HG03565 (cell line): ENCODE data around the gene XYLT1.
"Not testable (repeated sequence)": the region's sequence is repeated elsewhere in the genome, so short reads cannot be mapped to it uniquely, and the experiment has no call there.

Experiments used
- ATAC-seq: cut with Tn5 transposase; IDR thresholded peaks from one replicate; pipeline ENCODE4 v1.9.1; 2021; ENCODE audit warnings: mild to moderate bottlenecking, moderate library complexity; ENCODE audit not compliant: unreplicated experiment

Gene XYLT1, protein sequence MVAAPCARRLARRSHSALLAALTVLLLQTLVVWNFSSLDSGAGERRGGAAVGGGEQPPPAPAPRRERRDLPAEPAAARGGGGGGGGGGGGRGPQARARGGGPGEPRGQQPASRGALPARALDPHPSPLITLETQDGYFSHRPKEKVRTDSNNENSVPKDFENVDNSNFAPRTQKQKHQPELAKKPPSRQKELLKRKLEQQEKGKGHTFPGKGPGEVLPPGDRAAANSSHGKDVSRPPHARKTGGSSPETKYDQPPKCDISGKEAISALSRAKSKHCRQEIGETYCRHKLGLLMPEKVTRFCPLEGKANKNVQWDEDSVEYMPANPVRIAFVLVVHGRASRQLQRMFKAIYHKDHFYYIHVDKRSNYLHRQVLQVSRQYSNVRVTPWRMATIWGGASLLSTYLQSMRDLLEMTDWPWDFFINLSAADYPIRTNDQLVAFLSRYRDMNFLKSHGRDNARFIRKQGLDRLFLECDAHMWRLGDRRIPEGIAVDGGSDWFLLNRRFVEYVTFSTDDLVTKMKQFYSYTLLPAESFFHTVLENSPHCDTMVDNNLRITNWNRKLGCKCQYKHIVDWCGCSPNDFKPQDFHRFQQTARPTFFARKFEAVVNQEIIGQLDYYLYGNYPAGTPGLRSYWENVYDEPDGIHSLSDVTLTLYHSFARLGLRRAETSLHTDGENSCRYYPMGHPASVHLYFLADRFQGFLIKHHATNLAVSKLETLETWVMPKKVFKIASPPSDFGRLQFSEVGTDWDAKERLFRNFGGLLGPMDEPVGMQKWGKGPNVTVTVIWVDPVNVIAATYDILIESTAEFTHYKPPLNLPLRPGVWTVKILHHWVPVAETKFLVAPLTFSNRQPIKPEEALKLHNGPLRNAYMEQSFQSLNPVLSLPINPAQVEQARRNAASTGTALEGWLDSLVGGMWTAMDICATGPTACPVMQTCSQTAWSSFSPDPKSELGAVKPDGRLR

GRCh38 chr16:17470908-17471718 is at the start of gene XYLT1:
XYLT1 (minus strand) TSS chr16:17470960; CDS start chr16:17470796, 164 bp downstream.
- no peak for ATAC-seq

DNA sequence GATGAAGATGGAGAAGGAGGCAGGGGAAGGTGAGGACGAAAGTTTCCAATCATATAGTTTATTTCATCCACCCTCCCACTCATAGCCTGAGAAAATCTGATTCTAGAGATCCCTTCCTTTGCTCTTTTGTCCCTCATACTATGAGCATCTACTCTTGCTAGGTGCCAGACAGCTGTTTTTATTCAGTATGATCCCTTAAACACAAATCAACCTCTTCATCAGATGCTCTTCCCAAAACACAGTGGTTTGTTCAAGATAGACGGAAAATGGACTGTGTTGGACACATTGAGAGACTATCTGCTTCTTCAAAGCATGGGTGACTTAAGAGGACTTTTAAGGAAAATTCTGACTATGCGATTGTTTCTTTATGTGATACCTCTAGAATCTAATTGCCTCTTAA is 49.4 kb upstream of the XYLT1 start:
- ATAC-seq = no peak

- no peak for ATAC-seq
These were observed 48.6 kb upstream of the XYLT1 start for GRCh38 chr16:17519101-17519955.

- no peak for ATAC-seq
These were observed 47.7 kb upstream of the XYLT1 start for GRCh38 chr16:17518441-17518840.

DNA sequence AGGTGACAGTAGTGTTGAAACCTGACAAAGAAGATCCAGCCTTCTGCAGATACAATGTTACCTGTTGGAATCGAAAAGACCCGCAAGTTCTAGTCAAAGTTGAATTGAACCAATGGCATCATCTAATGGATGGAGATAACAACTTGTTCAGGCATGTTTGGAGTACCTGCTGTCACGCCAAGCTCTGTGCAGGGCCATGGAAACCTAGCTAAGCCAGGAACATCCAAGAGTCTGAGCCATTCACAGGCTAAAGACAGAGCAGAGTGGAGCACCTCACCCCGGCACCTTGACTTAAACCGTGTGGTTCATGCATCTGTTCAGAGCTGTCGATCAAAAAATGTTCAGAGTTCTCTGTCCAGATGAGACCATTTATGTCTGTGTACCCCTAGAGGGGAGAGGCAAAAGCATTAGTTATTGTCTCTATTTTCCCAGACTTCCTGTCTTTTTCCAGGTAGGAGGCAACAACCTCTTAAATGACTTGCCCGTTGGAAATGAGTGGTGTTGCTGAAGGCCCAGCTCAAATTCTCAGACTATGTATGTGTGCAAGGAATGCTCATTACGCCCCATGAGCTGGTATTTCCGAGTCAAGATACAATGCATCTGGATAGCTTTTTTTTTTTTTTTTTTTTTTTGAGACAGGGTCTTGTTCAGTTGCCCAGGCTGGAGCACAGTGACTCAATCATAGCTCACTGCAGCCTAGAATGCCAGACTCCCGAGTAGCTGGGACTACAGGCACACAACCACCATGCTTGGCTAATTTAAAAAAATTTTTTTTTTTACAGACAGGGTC is 44.9 kb upstream of the XYLT1 start:
- ATAC-seq = no peak

- no peak for ATAC-seq
These were observed 42.0 kb upstream of the XYLT1 start for GRCh38 chr16:17512636-17513220.

DNA sequence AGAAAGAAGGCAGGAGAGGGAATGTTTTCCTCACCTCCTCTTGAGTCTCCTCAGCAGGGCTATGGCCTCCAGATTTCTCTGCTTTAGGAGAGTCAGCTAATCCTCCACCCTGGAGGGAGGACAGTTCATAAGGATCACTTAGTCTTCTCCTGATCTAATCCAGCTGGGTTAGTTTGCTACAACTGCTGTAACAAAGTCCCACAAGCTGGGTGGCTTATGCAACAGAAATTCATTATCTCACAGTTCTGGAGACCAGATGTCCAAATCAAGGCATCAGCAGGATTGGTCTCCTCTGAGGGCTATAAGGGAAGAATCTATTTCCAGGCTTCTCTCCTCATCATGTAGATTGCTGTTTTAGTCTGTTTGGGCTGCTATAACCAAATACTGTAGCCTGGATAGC is 40.6 kb upstream of the XYLT1 start:
- no peak for ATAC-seq

DNA sequence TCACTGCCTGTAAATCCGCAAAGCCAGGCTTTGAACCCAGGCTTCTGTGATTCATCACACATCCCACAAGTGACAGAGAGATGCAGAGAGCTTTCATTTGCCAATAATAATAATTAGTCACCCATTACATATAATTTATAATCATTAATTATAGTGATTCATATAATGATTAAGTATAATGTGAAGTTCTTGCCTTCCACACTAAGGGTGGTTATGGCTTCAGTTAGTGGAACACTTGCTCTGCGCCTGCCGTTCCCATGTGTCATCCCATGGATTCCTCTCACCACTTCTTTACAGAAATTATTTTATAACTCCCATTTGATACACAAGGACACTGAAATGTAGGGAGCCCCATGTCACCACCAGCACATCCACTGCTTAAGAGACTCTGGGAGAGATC is 39.8 kb upstream of the XYLT1 start:
- no peak for ATAC-seq

GRCh38 chr16:17509194-17509593 is 38.4 kb upstream of the XYLT1 start:
- no peak for ATAC-seq

DNA sequence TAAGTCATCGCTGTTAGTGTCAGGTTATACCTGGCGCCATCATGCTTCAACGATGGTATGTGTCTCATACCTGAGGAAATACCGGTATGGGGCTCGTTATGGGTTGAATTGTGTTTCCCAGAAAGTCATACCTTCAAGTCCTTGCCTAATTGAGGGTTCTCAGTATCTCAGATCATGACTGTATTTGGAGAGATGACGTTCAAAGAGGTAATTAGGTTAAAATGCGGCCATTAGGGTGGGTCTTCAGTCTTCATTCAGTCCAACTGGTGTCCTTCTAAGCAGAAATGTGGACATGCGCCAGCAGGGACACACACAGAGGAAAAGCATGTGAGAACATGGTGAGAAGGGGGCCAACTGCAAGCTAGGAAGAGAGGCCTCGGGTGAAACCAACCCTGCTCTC is 37.5 kb upstream of the XYLT1 start:
- no peak for ATAC-seq

GRCh38 chr16:17507516-17507915 is 36.8 kb upstream of the XYLT1 start:
- not testable (repeated sequence) for ATAC-seq

DNA sequence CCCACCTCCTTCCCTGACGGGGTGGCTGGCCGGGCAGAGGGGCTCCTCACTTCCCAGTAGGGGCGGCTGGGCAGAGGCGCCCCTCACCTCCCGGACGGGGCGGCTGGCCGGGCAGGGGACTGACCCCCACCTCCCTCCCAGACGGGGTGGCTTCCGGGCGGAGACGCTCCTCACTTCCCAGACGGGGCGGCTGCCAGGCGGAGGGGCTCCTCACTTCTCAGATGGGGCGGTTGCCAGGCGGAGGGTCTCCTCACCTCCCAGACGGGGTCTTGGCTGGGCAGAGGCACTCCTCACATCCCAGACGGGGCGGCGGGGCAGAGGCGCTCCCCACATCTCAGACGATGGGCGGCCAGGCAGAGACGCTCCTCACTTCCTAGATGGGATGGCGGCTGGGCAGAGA is 35.1 kb upstream of the XYLT1 start:
- not testable (repeated sequence) for ATAC-seq

DNA sequence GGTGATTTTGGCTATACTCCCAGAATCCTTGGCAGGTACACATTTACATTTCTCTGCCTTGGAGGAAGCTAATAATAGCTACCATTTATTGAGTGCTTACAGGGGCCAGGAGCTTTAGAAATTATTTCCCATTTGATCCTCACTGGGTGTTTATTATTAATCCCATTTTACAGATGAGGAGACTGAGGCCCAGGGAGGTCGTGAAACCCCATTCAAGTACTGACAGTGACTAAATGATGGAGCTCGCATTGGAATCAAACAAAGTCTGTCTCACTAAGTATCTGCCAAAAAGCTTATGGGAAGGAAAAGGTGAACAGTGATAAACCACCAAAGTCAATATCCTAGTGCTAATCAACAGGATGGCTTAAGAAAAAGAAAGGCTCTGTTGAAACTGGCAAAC is 33.3 kb upstream of the XYLT1 start:
- ATAC-seq = no peak

DNA sequence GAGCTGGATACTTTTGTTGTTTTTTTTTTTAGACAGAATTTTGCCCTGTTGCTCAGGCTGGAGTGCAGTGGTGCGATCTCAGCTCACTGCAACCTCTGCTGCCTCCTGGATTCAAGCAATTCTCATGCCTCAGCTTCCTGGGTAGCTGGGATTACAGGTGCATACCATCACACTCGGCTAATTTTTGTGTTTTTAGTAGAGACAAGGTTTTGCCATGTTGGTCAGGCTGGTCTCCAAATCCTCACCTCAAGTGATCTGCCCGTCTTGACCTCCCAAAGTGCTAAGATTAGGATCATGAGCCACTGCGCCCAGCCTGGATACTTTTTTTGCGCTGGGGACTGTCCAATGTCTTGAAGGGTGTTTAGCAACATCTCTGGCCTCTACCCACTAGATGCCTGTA is 32.6 kb upstream of the XYLT1 start:
- no peak for ATAC-seq

DNA sequence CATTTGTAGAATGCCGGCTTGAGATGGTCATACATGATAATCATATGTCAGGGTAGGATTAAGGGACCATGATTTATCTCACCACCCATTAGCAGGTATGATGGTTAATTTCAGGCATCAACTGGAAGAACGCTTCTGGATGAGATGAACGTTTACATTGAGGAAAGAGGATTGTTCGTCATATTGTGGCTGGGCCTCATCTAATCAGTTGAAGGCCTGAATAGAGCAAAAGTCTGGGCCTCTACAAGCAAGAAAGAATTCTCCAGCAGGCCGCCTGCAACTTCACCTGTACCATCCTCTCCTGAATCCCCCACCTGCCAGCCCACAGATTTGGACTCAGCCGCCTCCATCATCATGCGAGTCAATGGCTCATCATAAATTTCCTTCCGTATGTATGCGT is 30.6 kb upstream of the XYLT1 start:
- ATAC-seq = no peak

GRCh38 chr16:17499223-17499902 is 28.6 kb upstream of the XYLT1 start:
- ATAC-seq = no peak

DNA sequence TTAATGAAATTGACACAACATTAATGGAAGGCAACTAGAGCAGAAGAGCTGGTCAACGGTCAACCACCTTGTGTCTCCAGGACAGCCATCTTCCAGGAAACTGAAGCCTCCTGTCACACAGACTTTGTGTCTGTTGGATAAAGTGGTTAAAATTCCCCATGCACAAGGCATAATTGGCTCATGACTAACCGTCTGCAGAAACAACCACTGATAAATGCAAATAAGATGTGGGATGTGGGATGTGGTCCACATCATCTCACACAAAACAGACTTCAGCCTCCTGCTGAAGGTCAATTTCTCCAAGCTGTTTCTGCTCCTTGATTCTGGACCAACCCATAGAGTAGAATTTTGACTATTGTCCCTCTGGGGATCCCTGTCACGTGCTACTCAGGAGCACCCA is 26.9 kb upstream of the XYLT1 start:
- no peak for ATAC-seq

DNA sequence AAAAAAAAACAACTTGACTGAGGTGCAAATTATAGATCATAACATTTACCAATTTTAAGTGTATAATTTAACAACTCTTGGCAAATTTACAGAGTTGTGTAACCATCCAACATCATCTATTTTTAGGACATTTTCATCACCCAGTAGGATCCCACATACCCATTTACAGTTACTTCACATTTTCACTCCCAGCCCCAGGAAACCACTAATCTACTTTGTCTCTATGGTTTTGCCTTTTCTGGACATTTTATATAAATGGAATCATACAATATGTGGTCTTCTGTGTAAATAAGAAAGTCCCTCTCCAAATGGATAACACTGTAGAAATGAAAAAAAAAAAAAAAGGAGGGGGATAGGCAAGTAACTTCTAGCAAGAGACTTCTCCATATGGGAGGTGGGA is 26.1 kb upstream of the XYLT1 start:
- ATAC-seq = no peak
